GM19468 (cell line): Measurements from ENCODE around the gene MED13.

Experiments used
- ATAC-seq: cut with Tn5 transposase; IDR thresholded peaks from one replicate; pipeline ENCODE4 v1.9.1; 2021; ENCODE audit warnings: mild to moderate bottlenecking, moderate library complexity, moderate number of reproducible peaks; ENCODE audit not compliant: unreplicated experiment; ENCODE audit errors: extremely low read depth

MED13 gene

DNA sequence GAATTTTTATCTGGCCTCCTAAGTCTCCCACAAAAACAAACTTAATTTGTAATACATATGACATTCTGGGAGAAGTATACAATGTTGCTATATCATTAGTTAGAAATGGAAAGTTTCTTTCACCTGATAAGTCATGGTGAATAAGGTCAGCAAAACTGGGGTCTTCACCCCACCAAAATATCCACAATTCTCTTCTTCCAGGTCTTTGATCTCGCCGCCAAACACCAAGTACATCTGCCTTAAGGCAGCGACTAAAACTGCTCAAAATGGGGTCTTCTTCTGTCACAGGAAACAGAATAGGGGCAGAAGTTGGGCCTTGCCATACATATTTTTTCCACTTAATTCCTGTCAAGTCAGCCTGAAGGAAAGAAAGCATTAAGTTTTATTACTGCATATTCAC is 2.1 kb downstream of the MED13 start:
- no peak for ATAC-seq

DNA sequence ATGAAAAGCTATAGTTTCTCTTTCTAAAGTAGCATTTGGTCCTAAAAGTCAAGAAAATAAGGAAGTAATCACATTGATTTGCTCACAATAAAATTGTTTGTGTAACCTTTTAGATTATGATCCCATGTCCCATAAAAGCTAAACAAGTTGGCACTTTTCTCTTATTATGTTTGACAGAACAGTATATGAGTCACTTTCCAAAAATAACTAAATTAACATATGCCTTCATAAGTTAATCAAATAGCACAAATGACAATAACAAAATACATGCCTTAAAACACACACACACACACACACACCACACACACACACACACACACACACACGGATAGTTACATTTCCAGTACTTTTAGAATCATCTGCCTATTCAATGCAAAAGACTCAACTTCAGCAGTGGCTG is 2.8 kb downstream of the MED13 start:
- ATAC-seq = no peak

DNA sequence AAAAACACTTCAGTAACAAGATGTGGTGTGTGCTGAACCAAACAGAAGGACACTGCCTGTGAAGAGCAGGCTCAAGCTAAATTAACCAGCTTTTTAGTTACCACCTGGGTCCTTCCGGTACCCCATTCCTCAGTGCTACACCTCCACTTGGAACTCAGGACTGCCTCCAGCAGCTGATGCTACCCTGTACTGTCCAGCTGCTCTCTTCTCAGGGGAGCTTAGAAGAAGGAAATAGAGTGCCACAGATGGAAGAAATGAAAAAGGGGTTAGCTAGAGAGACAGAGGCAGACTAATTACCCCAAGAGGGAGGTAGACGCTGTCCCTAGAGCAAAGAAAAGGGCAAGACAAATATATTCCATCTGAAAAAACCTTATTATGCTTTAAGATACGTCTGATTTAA is 5.7 kb downstream of the MED13 start:
- ATAC-seq = no peak

DNA sequence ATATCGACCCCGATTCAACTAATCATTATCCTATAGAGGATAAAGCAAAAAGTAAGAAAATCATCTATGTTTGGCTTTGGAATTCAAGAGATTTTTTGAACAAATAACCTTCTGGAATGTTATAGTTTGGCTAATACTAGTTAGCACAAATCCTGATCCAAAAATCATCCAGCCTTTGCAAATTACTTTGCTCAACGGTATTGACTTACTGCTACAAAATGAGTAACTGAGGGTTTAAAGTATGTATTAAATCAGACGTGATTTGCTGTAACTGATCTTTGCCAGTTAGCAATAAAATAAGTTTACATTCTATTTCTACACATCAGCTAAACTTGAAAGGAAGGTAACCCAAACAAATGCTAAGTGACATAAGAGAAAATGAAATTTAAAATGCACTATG is 6.5 kb downstream of the MED13 start:
- ATAC-seq = no peak

DNA sequence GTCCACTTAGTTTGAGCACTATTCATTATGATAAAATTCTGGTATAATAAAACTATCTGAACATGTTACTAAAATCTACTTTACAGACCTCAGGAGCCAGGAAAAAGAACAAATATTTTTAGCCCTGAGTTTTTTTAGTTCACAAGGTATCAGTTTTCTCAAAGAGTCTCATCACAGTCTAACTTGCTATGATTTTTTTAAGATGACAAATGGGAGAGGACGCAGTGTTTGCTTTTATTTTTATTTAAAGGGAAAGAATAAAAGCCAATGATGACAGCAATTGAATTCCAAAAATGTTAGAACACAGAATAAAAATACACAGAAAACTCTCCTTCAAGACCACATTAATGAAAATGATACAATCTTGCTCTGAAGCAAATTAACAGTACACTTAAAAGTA is 7.4 kb downstream of the MED13 start:
- no peak for ATAC-seq

DNA sequence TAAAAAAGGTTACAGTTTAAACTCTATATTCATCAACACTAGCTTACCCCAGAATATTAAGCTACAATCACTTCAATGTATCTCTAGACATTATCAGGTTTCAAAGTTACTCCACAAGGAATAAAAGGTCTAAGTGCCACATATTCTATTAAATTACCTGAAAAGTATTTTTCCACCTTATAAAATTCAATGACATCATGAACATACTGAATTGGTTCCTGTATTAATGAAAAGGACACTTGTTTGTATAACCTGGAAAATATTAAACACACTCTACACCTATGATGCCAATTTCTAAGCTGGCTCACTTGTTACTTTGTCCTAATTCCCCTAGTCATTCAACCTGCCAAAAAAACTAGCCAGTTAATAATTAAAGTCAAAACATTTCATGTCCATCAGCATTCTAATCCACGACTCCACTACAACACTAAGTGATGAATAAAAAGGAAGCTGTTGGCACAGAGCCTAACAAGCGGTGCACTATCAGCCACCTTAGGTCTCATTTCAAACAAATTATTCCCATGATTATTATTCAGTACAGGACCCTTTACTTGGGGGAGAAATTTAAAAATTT is 12.2 kb downstream of the MED13 start:
- ATAC-seq = no peak

DNA sequence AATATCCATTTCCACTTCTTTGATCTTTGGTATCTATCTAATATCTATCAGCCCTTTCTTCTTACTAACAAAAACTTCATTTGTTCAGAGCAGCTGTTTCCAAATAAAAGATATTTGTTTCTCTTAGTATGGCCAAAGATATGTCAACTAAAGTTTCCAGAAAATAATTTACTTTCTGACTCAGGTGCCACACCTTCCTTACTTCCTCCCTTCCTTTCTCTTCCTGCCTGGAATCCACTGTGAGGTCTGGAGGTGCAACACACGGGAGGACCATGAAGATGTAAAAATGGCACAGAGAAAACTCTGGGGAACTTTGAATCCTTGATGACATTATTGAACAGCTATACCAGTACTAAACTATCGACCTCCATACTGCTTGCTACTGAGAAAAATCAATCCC is 14.0 kb downstream of the MED13 start:
- ATAC-seq = no peak

DNA sequence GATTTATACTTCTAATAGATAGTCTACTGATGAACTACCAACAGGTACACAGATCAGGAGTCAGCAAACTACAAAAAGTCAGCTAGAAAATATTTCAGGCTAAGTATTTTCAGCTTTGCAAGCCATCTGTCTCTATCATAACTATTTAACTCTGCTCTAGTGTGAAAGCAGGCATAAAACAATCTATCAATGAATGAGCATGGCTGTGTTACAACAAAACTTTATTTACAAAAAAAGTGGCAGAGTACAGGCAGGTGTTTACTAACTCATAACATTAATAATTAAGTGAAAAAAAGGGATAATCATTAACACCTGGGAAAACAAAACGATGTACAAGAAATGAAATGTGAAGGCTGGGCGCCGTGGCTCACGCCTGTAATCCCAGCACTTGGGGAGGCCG is 15.8 kb downstream of the MED13 start:
- no peak for ATAC-seq

DNA sequence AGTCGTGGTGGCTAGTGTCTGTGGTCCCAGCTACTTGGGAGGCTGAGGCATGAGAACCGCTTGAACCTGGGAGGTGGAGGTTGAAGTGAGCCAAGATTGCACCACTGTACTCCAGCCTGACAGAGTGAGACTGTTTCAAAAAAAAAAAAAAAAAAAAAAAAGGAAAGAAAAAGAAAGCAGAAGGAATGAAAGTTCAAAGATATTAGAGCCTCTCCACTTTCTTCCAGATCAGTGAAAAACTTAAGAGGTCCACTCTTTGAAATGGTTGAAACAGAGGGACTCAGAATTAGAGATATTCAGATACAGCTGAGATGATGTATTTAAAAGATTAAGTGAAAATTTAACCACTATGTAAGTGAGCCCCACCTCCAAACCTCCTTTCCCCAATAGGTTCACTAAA is 16.8 kb downstream of the MED13 start:
- no peak for ATAC-seq

DNA sequence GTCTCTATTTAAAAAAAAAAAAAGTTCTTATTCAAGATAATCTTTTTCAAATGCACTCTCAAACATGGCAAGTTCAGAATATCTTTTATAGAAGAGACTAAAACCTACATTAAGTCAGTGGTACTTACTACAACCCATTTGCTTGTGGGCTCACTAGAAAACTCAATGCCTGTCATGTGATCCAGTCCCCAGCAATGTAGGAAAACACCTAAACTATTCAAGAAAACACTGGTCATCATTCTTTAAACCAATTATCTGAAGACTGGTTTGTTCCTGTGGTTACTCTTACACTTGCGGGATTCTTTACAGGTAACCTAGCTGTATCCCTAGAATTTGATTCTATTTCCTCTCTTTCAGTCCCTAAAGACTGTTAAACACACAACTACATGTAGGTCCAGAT is 19.6 kb downstream of the MED13 start:
- no peak for ATAC-seq

DNA sequence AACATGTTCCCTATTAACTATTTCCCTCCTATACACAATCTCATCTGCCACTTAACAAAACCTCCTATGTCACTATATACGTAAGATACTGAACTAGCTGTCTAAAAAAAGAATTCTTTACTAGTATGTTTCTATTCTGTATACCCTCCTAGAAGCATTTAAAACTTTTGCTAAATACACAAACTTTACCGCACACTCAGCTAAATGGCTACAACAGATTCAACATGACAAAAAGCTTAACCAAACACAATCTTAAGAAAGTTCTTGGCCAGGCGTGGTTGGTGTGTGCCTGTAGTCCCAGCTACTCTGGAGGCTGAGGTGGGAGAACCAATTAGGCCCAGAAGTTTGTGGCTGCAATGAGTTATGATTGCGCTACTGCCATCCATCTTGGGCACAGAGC is 20.0 kb downstream of the MED13 start:
- no peak for ATAC-seq

DNA sequence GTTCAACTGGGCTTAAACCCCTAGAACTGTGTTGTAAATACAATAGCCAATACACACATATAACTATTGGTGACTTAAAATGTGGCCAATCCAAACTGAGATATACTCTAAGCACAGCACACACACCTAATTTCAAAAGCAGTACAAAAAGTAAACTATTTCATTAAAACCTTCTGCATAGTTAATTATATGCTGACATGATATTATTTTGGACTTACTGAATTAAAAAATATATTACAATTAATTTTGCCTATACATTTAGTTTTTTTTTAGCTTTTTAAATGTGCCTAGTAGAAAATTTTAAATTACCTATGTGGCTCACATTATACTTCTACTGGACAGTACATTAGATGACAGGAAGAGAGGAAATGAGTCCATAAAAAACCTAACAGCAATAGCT is 21.5 kb downstream of the MED13 start:
- no peak for ATAC-seq

DNA sequence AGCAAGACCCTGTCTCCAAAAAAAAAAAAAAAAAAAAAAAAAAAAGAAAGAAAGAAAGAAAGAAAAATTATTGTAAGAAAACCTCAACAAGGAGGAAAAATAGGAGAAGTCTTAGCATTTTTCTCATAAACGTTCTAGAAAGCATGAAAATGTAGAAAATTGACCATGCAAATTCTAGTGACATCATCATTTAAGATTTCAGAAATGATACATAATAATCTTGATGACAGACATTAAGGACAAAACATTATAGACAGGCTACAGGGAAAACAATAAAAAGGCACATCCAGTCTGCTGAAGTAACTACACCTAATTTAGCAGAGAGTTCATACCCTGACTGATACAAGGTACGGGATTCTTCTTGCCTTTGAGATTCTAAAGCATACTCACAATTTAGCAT is 21.9 kb downstream of the MED13 start:
- no peak for ATAC-seq

DNA sequence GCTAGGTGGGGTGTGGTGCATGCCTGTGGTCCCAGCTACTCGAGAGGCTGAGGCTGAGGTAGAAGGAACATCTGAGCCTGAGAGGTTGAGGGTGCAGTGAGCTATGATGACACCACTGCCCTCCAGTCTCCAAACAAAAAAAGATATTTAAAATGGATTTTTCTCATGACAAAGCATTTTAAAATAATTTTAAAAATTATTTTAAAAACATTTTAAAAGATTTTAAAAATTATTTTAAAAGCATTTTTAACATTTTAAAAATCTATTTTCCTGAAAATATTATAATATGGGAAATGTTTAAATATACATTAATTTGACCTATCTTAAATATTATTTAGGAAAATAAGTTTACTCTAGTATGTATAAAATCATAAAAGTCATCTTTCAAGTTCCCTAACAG is 26.8 kb downstream of the MED13 start:
- ATAC-seq = no peak

DNA sequence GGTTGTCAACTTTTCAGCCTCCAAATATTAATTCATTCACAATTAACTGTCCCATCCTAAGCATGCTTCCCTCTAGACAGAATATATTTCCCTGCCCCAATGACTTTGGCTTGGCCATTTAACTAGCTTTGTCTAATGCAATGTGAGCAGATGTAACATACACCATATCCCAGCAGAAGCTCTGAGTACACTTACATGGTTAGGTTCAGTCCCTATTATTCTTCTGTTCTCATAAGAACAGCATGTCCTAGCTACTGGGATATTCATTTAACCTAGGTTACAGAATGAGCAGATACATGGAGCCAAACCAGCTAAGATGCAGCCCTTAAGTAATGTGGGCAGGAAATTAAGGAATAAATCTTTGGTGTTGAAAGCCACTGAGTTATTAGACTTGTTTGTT is 31.8 kb downstream of the MED13 start:
- no peak for ATAC-seq

DNA sequence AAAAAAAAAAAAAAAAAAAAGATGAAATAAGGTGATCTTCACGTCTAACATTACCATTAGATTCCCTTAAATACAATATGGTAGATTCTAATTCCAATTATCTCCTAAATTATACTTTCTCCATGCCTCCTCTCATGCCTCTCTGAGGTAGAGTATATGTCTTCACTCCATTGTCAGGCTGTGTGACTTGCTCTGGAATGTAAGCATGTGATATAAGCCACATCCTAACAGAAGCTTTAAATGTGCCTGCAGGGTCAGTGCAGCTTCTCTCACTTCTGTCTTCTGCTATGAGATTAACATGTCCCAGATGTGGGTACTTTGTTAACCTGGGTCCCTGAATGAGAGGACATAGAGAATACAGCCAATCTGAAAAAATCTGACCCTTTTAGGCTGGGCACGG is 32.6 kb downstream of the MED13 start:
- no peak for ATAC-seq

DNA sequence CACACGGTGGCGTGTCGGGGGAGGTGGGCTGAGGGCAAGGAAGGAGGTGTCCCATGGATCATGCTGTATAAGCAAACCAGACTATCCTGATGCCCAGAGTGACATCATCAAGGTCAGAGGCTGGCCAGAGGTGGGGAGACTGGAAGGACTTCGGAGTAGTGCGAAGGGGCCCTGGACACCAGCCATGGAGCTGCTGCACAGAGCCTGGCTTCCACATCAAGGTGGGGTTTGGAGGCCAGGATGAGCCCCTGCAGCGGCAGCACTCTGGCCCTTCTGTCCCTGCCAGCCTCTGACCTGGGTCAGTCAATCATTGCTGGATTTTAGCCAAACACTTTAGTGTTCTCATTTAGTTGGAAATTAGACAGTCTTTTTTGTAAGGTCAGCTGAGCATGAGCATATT is 34.8 kb downstream of the MED13 start:
- no peak for ATAC-seq

DNA sequence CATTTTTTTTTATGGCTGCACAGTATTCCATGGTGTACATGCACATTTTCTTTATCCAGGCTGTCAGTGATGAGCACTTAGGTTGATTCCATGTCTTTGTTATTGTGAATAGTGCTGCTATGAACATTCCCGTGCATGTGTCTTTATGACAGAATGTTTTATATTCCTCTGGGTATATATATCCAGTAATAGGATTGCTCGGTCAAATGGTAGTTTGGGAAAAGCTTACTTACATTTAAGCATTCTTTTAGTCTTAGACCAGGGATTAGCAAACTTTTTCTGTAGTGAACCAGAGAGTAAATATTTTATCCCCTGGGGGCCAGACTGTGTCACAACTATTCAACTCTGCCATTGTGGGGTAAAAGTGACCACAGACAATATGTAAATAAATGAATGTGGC is 40.2 kb downstream of the MED13 start:
- ATAC-seq = no peak

DNA sequence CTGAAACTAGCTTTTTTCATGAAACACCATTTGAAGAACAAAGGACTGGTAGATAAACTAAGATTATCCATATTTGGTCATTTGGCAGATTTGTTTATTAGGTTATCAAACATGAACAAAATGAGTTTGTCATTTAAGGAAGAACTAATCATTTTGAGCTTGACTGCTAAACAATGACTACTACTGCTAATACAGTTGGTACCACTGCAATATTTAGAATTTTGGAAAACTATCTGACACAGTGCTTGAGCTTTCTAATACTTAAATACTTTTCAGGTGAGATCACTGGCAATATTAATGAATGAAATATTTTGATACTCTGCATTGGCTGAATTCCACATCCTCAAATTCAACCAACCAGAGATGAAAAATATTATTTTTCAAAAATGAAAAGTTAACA is 47.2 kb downstream of the MED13 start:
- ATAC-seq = no peak

DNA sequence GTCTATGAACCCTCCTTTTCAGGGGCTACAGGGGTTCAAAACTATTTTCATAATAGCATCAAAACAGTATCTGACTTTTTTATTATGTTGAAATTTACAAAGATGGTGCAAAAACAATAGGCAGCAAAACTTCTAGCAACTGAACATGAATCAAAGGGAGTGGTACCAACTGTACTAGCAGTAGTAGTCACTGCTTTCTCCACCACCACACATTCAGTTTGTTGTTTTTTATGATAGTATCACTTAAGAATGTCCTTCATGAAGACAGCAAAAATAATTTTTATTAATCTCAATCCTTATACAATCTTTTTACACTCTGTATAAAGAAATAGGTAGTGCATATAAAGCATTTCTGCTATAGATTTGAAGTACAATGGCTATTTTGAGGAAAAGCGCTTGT is 47.6 kb downstream of the MED13 start:
- no peak for ATAC-seq

DNA sequence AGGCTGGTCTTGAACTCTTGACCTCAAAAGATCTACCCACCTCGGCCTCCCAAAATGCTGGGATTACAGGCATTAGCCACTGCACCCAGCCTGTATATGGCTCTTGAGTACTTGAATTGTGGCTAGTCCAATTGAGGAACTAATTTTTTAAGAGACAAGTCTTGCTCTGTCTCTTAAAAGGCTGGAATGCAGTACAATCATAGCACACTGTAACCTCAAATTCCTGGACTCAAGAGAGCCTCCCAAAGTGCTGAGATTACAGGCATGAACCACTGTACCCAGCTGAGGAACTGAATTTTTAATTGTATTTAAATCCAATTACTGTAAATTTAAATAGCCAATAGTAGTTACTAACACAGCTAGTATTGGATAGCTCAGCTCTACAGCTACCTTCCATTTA is 50.6 kb downstream of the MED13 start:
- ATAC-seq = no peak

DNA sequence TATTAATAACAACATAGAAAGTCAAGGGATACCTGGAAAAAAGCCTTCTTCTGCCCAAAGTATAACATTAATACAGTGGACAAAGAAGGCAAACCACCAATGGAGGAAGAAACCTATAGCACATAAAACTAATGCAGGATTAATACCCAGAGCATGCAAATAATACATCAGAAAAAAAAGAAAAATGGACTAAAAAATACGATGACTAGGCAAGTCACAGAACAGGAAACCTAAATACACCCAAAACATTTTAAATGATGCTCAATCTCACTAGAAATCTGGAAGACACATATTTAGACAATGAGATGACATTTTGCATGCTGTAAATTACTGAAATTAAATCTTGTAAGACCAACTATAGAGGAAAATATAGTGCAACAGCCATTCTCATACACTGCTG is 55.9 kb downstream of the MED13 start:
- ATAC-seq = no peak

DNA sequence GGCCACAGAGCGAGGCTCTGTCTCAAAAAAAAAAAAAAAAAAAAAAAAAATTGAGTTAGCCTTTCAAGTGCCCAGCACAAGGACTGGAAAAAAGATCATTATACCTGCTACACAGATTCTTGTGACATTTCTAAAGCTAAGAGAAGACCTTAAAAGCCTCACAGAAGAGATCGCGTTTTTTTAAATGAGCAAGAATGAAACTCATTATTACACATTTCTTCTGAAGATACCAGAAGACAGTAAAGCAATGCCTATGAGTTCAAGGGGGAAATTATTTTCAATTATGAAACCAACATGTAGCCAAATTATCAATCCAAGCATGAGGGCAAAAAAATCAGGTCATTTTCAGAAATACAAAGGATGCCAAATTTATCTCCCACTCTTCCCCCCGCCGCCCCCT is 56.8 kb downstream of the MED13 start:
- no peak for ATAC-seq
